AG09319 (cell line): ENCODE results near the gene NHSL2.

Experiments used
- DNase-seq: peaks from one replicate; pipeline ENCODE4 v3.0.0-alpha.2; 2010; ENCODE audit warnings: low read depth; ENCODE audit errors: extremely low read depth
- CTCF ChIP-seq: IDR thresholded peaks from 2 replicates; pipeline ENCODE4 v1.5.1; 2011; ENCODE audit warnings: low read depth, mild to moderate bottlenecking, inconsistent platforms, low read length, moderate library complexity

Gene NHSL2

GRCh38 chrX:72041176-72041575 lies 130.5 kb downstream of the NHSL2 start:
- no peak for TF ChIP-seq CTCF
- DNase-seq: no peak

- no peak for TF ChIP-seq CTCF
- no peak for DNase-seq
Measured at GRCh38 chrX:72041871-72042851, 131.5 kb downstream of the NHSL2 start.

- TF ChIP-seq CTCF: no peak
- no peak for DNase-seq
Measured at GRCh38 chrX:72042852-72043248, 132.2 kb downstream of the NHSL2 start.

GRCh38 chrX:72043636-72044035 lies 133.0 kb downstream of the NHSL2 start:
- no peak for TF ChIP-seq CTCF
- DNase-seq: no peak

GRCh38 chrX:72045141-72045540 lies 134.5 kb downstream of the NHSL2 start:
- TF ChIP-seq CTCF: no peak

GRCh38 chrX:72045552-72046277 lies 135.1 kb downstream of the NHSL2 start:
- no peak for DNase-seq
- TF ChIP-seq CTCF: no peak

More at GRCh38 chrX:72045141-72045540, 134.5 kb downstream of the NHSL2 start:
- DNase-seq: no peak

- TF ChIP-seq CTCF: no peak
- DNase-seq: no peak
Measured at GRCh38 chrX:72046447-72046846, 135.8 kb downstream of the NHSL2 start.
